ENCODE measurements around the gene UNC119. TPM values are rescaled to one million over a fixed set of nuclear protein-coding genes. Genes with fewer than 3 reads are reported as not detected.
"Not testable (repeated sequence)": the region's sequence is repeated elsewhere in the genome, so short reads cannot be mapped to it uniquely, and the experiment has no call there.

Gene UNC119
- polyA plus RNA-seq, result 10 to 100 TPM; 12.5 to 16.6 (median 15.0) TPM

- H3K27ac ChIP-seq (ENCODE audit: low read depth, low read length), result no peak within 1 kb of the TSS
- WGBS, 3 donors, result 1 to 2% (median 1%) methylated on average over 50 to 66 of the region's 67 CpGs
Observed at GRCh38 chr17:28552176-28552999, at the start of gene UNC119. Gene UNC119, minus strand, starts transcription at chr17:28552624. Its CDS starts 67 bp downstream, at chr17:28552557.

DNA sequence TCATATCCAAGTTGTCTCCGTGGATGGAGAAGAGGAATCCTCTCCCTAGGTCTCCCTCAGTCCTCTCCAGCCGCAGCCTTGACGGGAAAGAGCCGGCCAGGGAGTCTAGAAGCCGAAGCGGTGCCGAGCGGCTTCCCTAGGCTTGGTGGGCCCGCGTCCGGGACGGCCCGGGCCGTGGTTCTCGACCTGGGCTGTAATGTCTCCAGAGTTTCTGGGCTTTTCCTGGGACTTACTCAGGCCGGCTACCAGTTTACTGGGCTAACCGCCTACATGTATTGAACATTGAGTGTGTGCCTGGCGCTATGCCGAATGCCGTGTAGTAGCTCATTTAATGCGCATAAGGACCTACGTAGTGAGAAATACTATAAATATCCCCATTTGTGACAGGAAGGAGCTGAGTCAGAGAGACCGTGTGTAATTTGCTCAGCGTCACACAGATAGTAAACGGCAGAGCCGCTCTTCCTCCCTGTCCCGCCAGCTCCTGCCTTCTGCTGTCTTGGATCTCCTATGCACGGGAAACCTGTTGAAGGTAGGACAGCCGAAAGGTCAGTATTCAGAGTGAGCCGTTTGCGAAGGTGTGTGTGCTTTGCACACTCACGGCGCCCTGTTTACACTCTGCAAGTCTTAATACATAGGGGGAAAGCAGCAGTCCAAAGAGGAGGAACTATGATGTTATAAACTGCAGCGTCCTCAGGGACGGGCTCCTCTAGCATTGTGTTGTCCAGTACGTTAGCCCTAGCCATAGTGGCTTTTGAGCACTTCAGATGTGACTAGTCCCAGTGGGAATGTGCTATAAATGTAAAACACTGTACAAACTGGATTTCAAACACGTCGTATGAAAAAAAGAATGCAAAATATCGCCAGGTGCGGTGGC lies 47.1 kb upstream of the UNC119 start:
- WGBS, 3 donors, result 6 to 9% (median 8%) methylated on average over 40 of the region's 40 CpGs
- peak overlapping the region; percentile 55 for H3K27ac ChIP-seq (ENCODE audit: low read depth, low read length)

DNA sequence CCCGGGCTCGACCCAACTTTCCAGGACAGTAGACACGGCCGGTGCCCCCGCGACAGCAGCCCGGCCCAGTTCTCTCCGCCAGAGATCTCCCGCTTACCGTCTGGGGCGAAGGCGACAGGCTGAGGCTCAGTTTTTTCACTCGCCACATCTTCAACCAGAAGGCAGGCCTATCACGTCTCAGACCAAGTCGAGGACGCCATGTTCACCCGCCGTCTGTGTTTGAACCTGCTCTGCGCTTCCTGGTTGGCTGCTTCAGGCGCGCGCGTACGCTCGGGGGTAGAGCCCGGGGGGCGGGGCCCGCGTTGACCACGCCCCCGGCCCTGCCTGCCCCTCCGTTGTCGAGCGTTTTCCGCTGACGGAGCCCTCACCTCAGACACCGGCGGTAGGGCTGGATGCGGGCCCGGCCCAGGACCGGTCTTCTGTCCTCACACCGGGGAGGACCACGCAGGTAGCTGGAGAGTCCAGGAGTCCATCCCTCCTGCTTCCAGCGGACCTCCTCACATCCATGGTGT lies 46.4 kb upstream of the UNC119 start, which contains the start of gene SPAG5:
Gene SPAG5, minus strand, starts transcription at position 227 of the 512 bp plus-strand sequence. Its CDS starts 79 bp downstream, at position 148.
- WGBS, 3 donors, result 0 to 1% (median 0%) methylated on average over 44 of the region's 44 CpGs
- H3K27ac ChIP-seq (ENCODE audit: low read depth, low read length), result peak within 1 kb of the TSS; percentile 55

- 5 to 6% (median 6%) methylated on average over 17 of the region's 17 CpGs for WGBS, 3 donors
- no peak overlapping the region for H3K27ac ChIP-seq (ENCODE audit: low read depth, low read length)
Observed at GRCh38 chr17:28598389-28598788, 46.0 kb upstream of the UNC119 start.

DNA sequence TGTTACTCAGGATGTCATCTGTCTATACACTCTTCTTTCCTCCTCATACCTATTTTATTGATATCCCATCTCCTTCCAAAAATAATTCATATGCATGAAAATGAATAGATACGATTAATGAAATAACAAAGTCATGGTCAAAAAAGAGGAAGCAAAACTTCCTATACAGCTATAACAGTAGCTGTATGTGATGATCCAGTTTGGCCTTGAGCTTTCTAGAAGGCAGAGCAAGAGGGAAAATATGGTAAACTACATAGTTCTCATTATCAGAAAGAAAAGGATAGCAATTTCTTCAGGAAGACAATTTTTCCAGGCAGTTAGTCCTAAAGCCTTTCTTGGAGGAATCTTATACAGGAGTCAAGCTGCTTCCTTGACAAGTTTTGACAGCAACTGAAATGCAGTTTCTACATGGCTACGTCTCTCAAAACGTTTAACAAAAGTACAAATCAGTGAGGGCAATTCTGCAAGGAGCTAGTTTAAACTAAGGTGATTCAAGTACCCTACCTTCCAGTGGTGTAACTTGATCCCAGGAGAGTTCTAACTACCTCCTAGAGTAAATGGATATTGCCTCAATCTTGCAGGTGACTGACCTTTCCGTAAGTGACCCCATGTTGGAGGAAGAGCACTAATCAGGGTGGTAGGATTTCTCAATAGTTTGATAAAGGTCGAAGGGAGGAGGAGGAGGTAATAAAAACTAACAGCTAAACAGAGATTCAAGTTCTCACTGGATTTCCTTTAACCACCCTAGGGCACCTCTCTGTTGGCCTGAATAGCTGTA lies 45.4 kb upstream of the UNC119 start:
- H3K27ac ChIP-seq (ENCODE audit: low read depth, low read length), result no peak overlapping the region
- WGBS, 3 donors, result 32 to 41% (median 37%) methylated on average over 5 of the region's 5 CpGs

- WGBS, 3 donors, result 86 to 97% (median 95%) methylated on average over 4 of the region's 4 CpGs
- no peak overlapping the region for H3K27ac ChIP-seq (ENCODE audit: low read depth, low read length)
Observed at GRCh38 chr17:28592260-28592659, 39.8 kb upstream of the UNC119 start.

- no peak overlapping the region for H3K27ac ChIP-seq (ENCODE audit: low read depth, low read length)
- 73 to 96% (median 87%) methylated on average over 3 of the region's 3 CpGs for WGBS, 3 donors
Observed at GRCh38 chr17:28585851-28586250, 33.4 kb upstream of the UNC119 start.

DNA sequence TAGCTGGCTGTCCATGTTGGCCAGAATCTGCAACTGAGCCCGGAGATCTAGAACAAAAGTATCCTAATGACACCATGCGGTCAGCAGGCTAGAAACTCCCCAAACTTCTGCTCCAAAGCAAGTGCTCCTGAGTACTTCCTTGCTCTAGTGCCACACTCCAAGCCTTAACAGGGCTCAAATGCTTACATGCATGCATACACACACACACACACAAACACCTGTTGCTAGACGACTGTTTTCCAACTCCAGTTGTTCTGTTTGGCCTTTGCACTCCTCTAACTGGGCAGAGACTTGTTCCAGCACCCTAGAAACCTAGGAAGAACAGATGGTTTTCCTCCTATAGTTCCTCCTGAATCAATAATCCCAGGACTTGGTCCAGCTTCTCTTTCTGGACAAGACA lies 32.0 kb upstream of the UNC119 start:
- no peak overlapping the region for H3K27ac ChIP-seq (ENCODE audit: low read depth, low read length)
- 73 to 96% (median 83%) methylated on average over 3 of the region's 3 CpGs for WGBS, 3 donors

- 96 to 98% (median 97%) methylated on average over 2 of the region's 2 CpGs for WGBS, 3 donors
- no peak overlapping the region for H3K27ac ChIP-seq (ENCODE audit: low read depth, low read length)
Observed at GRCh38 chr17:28582513-28582912, 30.1 kb upstream of the UNC119 start.

GRCh38 chr17:28580959-28581358 lies 28.5 kb upstream of the UNC119 start:
- WGBS, 3 donors, result 94 to 100% (median 97%) methylated on average over 3 of the region's 3 CpGs
- H3K27ac ChIP-seq (ENCODE audit: low read depth, low read length), result no peak overlapping the region

- 85 to 92% (median 89%) methylated on average over 4 of the region's 4 CpGs for WGBS, 3 donors
- no peak overlapping the region for H3K27ac ChIP-seq (ENCODE audit: low read depth, low read length)
Observed at GRCh38 chr17:28579526-28579925, 27.1 kb upstream of the UNC119 start.

DNA sequence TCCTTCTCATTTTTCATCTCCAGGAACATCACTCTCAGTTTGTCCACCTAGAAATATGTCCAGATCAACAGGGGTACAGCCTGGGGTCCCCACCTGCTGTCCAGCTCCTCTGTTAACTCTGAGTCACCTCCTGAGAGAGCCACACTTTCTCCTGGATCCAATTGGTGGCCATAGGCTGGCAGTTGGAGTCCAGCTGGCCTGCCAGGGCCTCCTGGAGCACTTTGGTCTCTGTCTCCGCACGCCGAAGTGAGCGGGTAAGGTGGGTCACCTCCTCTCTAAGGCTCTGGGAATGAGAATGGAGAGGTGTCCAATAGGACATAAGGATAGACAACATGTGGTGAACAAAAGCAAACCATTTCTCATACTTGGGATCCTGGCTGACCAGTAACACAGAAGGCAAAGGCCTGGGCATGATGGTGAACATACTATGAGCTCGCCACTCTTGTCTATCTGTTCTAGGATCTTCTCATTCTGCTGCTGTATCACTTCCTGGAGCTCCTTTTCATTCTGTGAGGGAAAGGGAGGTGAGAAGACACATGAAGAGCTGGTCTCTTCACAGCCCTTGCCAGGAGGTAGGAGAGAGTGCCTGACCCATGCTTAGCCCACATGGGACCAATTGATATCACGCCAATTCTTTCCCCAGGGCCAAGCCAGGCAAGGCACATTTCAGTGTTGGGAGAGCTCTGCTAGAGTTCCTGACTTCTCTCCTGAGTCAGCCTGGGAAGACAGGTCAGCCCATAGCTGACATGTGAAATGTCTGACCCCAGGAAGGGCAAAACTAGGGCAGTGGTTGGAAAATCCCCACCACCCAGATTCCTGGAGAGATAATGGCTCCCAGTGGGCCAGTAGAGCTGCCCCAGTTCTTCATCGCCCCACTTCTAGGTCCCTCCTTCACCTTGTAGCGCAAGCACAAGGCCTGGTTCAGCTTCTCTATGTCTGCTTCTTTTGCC lies 26.1 kb upstream of the UNC119 start:
- WGBS, 3 donors, result 92 to 99% (median 96%) methylated on average over 8 of the region's 8 CpGs
- H3K27ac ChIP-seq (ENCODE audit: low read depth, low read length), result no peak overlapping the region

- 92 to 98% (median 92%) methylated on average over 3 of the region's 3 CpGs for WGBS, 3 donors
- H3K27ac ChIP-seq (ENCODE audit: low read depth, low read length), result no peak overlapping the region
Observed at GRCh38 chr17:28577466-28577824, 25.0 kb upstream of the UNC119 start.

GRCh38 chr17:28576758-28577465 lies 24.5 kb upstream of the UNC119 start, which contains the start of gene ALDOC:
Gene ALDOC, minus strand, starts transcription at chr17:28576895. Its CDS starts 1,363 bp downstream, at chr17:28575532.
- WGBS, 3 donors, result 5 to 9% (median 8%) methylated on average over 24 to 25 of the region's 26 CpGs
- H3K27ac ChIP-seq (ENCODE audit: low read depth, low read length), result no peak within 1 kb of the TSS

DNA sequence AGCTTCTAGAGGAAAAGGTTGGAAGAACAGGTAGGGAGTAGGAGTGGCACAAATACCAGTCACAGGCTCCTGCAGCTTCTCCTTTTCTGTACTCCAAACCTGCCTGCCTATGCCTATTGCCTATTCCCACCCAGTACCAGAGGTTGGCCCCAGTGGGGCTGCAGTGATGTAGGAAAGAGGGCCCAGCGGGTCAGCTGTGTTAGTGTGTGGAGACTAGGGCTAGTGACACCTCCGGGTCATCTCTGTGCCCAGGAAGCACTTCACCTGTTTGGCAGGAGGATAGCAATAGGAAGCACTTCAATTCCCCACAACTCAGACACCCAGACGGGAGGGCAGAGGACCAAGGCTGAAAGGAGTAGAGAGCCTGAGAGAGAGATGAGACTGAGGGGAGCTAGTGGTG lies 23.6 kb upstream of the UNC119 start:
- not testable (repeated sequence) for H3K27ac ChIP-seq (ENCODE audit: low read depth, low read length)
- WGBS, 3 donors, result 57 to 64% (median 62%) methylated on average over 3 of the region's 3 CpGs

DNA sequence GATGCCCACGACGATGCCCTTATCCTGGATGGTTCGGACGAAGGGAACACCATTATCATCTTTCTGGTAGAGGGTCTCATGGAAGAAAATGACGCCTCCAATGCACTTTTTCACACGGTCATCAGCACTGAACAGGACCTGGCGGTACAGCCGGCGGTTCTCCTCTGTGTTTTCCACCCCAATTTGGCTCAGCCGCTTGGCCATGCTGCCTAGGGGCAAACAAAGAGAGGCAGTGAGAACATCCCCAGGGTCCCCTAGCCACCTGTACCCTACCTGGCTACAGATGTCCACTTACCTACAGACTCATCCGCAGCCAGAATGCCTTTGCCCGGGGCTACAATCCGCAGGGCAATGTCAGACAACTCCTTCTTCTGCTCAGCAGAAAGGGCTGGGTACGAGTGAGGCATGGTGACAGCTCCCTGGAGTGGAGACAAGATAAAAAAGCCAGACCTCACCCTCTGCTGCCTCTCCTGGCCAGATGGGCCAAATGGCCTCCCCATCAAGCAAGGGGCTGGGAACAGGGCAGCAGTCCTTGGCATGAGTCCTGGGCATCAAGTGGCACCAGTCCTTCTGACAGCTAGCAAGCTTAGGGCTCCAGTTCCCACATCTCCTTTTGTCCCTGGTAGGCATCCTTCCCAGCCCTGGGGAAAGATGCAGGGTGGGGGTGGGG lies 22.8 kb upstream of the UNC119 start:
- WGBS, 3 donors, result 94 to 95% (median 95%) methylated on average over 14 of the region's 14 CpGs
- H3K27ac ChIP-seq (ENCODE audit: low read depth, low read length), result no peak overlapping the region

Measured in adipose tissue (tissue), 3 donors.